K562 (cell line): ENCODE data around the gene EFEMP2. TPM values are rescaled to one million over a fixed set of nuclear protein-coding genes. Genes with fewer than 3 reads are reported as not detected.

Experiments
- ATAC-seq: fragments of 200-7000 bp; cut with Tn5 transposase; 3 replicates; pipeline ENCODE4 v1.9.1; 2020; ENCODE audit warnings: moderate library complexity
- BruUV-seq: library from RNA; stranded (reverse); fragments of 400-500 nt; replicated peaks from 2 replicates; lab custom pipeline; 2021; lab: Mats Ljungman, UMichigan
- CTCF ChIA-PET: fragments of 300-600 bp; formaldehyde crosslinking; extraction: SDS; loops from one replicate; lab custom pipeline; 2021; ENCODE audit warnings: low intra/inter-chr PET ratio; lab: Yijun Ruan, JAX
- POLR2A ChIA-PET: fragments of 300-600, 350-650 bp; sonication (Branson Sonifier 250); formaldehyde crosslinking; extraction: SDS; loops from one replicate; lab custom pipeline; 2021; ENCODE audit warnings: antibody characterized with exemption, inconsistent platforms; lab: Yijun Ruan, JAX
- DNase-seq, 4 experiments: peaks; one replicate each; pipeline versions ENCODE4 v3.0.0 to v3.0.0-alpha.2; 2011 to 2018; ENCODE audit warnings: low spot score in 3 of 4, mixed read lengths in 3 of 4; ENCODE audit errors: extremely low read depth in 1 of 4
- FAIRE-seq: peaks from 2 replicates; lab custom pipeline; 2011; peaks lifted over from hg19 to GRCh38; lab: Jason Lieb, UNC
- H2AFZ ChIP-seq: 2 replicates; pipeline ENCODE4 v1.6.0; 2011; ENCODE audit warnings: low read depth, low read length, control low read depth, inconsistent platforms
- H3K27ac ChIP-seq: fragments of 200-600 bp; 3 replicates; pipeline ENCODE4 v1.8.0; 2011; ENCODE audit warnings: low read depth, mild to moderate bottlenecking, control low read depth, inconsistent platforms, low read length, moderate library complexity, mixed read lengths; ENCODE audit errors: extremely low read depth
- H3K27me3 ChIP-seq, 2 experiments: fragments of 300-600 bp in 1 of 2; 2 replicates in 1 of 2; 3 replicates in 1 of 2; pipeline versions ENCODE4 v1.6.0 to v1.8.0; 2011; ENCODE audit warnings: inconsistent platforms in 2 of 2, low read length in 2 of 2, mild to moderate bottlenecking in 1 of 2, mixed read lengths in 1 of 2, moderate library complexity in 1 of 2; ENCODE audit not compliant: control insufficient read depth in 2 of 2, insufficient read depth in 2 of 2
- H3K36me3 ChIP-seq: fragments of 300-600 bp; 3 replicates; pipeline ENCODE4 v1.8.0; 2011; ENCODE audit warnings: mild to moderate bottlenecking, low read length, inconsistent platforms; ENCODE audit not compliant: control insufficient read depth, insufficient read depth
- H3K4me1 ChIP-seq, 2 experiments: fragments of 200-600 bp in 1 of 2; replicated peaks in 1 of 2; 2 replicates in 1 of 2; 3 replicates in 1 of 2; pipeline versions ENCODE4 v1.5.1 to v1.8.0; 2011; ENCODE audit warnings: inconsistent platforms in 2 of 2, low read length in 2 of 2, mild to moderate bottlenecking in 1 of 2, mixed read lengths in 1 of 2, moderate library complexity in 1 of 2; ENCODE audit not compliant: control insufficient read depth in 2 of 2, insufficient read depth in 2 of 2
- H3K4me2 ChIP-seq: 2 replicates; pipeline ENCODE4 v1.6.1; 2011; ENCODE audit warnings: low read length, control low read depth, inconsistent platforms, mixed read lengths; ENCODE audit not compliant: insufficient read depth
- H3K4me3 ChIP-seq: fragments of 200-600 bp; sonication (generic), shearing (Covaris generic); 2 replicates; pipeline ENCODE4 v1.5.1; 2016; ENCODE audit warnings: control low read depth, inconsistent platforms
- H3K79me2 ChIP-seq: fragments of 200-600 bp; 3 replicates; pipeline ENCODE4 v1.8.0; 2011; ENCODE audit warnings: low read length, inconsistent platforms; ENCODE audit not compliant: control insufficient read depth, insufficient read depth
- H3K9ac ChIP-seq, 2 experiments: 2 replicates each; pipeline versions ENCODE4 v1.6.0 to v1.6.1; 2011; ENCODE audit warnings: low read depth in 2 of 2, low read length in 2 of 2, control low read depth in 1 of 2, inconsistent platforms in 1 of 2, mild to moderate bottlenecking in 1 of 2, mixed read lengths in 1 of 2; ENCODE audit not compliant: insufficient read depth in 1 of 2
- H3K9me1 ChIP-seq: one replicate; pipeline ENCODE4 v1.6.0; 2011; ENCODE audit warnings: inconsistent platforms, mild to moderate bottlenecking, low read length, moderate library complexity; ENCODE audit not compliant: control insufficient read depth, insufficient read depth
- H3K9me3 ChIP-seq: replicated peaks from 2 replicates; pipeline ENCODE4 v1.5.1; 2011; ENCODE audit warnings: low read depth, low read length, inconsistent platforms; ENCODE audit not compliant: control insufficient read depth, insufficient read depth
- H4K20me1 ChIP-seq: replicated peaks from 2 replicates; pipeline ENCODE4 v1.6.1; 2011; ENCODE audit warnings: low read length, inconsistent platforms, mixed read lengths; ENCODE audit not compliant: control insufficient read depth, insufficient read depth
- CHCHD3 ChIP-seq: fragments of 250-450 bp; sonication (Bioruptor Pico); IDR thresholded peaks from 2 replicates; pipeline ENCODE4 v2.1.2; 2022; ENCODE audit warnings: mild to moderate bottlenecking
- POLR2G ChIP-seq: fragments of 200-400 bp; formaldehyde crosslinking; IDR thresholded peaks from 2 replicates; pipeline ENCODE4 v1.6.1; 2017; ENCODE audit warnings: low read depth, mild to moderate bottlenecking, antibody characterized with exemption, low read length, moderate library complexity
- TAF9B ChIP-seq: fragments of 450-650 bp; IDR thresholded peaks from 2 replicates; pipeline ENCODE4 v1.6.1; 2018; ENCODE audit warnings: mild to moderate bottlenecking; ENCODE audit not compliant: partially characterized antibody
- TSC22D4 ChIP-seq: fragments of 450-650 bp; IDR thresholded peaks from 2 replicates; pipeline ENCODE4 v1.6.1; 2016; ENCODE audit warnings: missing genetic modification characterization, missing biosample characterization, control low read depth
- ZNF184 ChIP-seq: sonication (generic); formaldehyde crosslinking; IDR thresholded peaks from 2 replicates; pipeline ENCODE4 v1.5.0; 2020; ENCODE audit warnings: missing genetic modification reagents
- WGBS: fragments of 100-300 bp; shearing (Covaris generic); methylation state at CpG from one replicate; pipeline ENCODE4 v1.1.6; 2016; ENCODE audit warnings: low coverage, mixed read lengths; ENCODE audit not compliant: insufficient coverage; ENCODE audit errors: missing lambda C conversion rate; 5-methylcytosine and 5-hydroxymethylcytosine counted together
- in situ Hi-C: fragments of 300-500 bp; cut with MboI; formaldehyde crosslinking; loops from 4 replicates; pipeline ENCODE4 v1.15.0; 2018; ENCODE audit warnings: inconsistent platforms, mixed read lengths
- intact Hi-C: fragments of 100-400 bp; cut with micrococcal nuclease; formaldehyde crosslinking; loops from 2 replicates; pipeline ENCODE4 v1.14.2; 2022
- polyA plus RNA-seq, 8 experiments: library from polyadenylated mRNA; depleted of rRNA in 4 of 8; stranded (reverse) in 5 of 8; unstranded in 3 of 8; fragments of >200 nt; fragmentation: Nextera tagmentation in 2 of 8; fragmentation: Illumina TruSeq in 1 of 8; extraction: Ambion mirVana in 2 of 8; extraction: Trizol in 1 of 8; gene quantifications; 2 replicates each; pipeline versions ENCODE4 v1.2.1 to v1.2.3, GENCODE V29; 2011 to 2014; ENCODE audit warnings: inconsistent platforms in 1 of 8, missing spikeins in 1 of 8
- total RNA-seq, 7 experiments: library from RNA; depleted of rRNA in 6 of 7; stranded (reverse); fragments of >200 nt in 6 of 7; fragmentation: Illumina TruSeq in 2 of 7; extraction: Trizol in 2 of 7; gene quantifications; 2 replicates each; pipeline versions ENCODE4 v1.2.1 to v1.2.3, GENCODE V29; 2011 to 2021; ENCODE audit warnings: low replicate concordance in 1 of 7

EFEMP2 gene
- total and polyA plus RNA-seq, 9 of the 15 experiments (the other 6 are each of a cell fraction or from before 2014, with no cell fraction given) = 0.07 to 2.9 (median 0.69) TPM; not detected in 1

- H3K9me1 ChIP-seq = no peaks in the 10 kb centered on the region
- ATAC-seq (no peak), FAIRE-seq (no peak), DNase-seq (no peak)
- no peaks in the 10 kb centered on the region for H3K27me3 ChIP-seq
- H3K4me3 ChIP-seq = no peak overlapping the region
- H4K20me1 ChIP-seq = peaks cover 3% of the 10 kb centered on the region; the same call in 1 of the 2 replicates
- H3K36me3 ChIP-seq = peaks cover 38% of the 10 kb centered on the region
- no peak overlapping the region for H3K27ac ChIP-seq
- WGBS = 65% methylated on average over 7 of the region's 7 CpGs
- no TSS peak for BruUV-seq
- POLR2A ChIA-PET = interaction anchor here (1.5 to 14.4 kb wide), 6 partner anchors 8 to 21 kb away, joined by 6 to 147 read pairs (median 7); partner anchors contain the start of genes CCDC85B, FIBP and MUS81
- H3K4me1 ChIP-seq = peaks cover 0 to 24% of the 10 kb centered on the region in 2 experiments; a peak in 3 of 5 replicates
- no peaks in the 10 kb centered on the region for H3K9me3 ChIP-seq
- H3K9ac ChIP-seq = peak overlapping the region in 1 of 2 experiments; percentile 55; a peak in 2 of 4 replicates
- H3K79me2 ChIP-seq = no peaks in the 10 kb centered on the region
- CTCF ChIA-PET = no interaction called here
- H3K4me2 ChIP-seq = no peak overlapping the region
- H2AFZ ChIP-seq = no peak overlapping the region
- TF ChIP-seq CHCHD3 (CRISPR knock-in tag) (no peak), POLR2G (peak; percentile 51)
- TF ChIP-seq, all 486 proteins: peak for 1
- in situ Hi-C loops (loop anchor here (5.0 kb wide), 1 partner anchor 106 kb away; no protein-coding TSS in a partner anchor), intact Hi-C loops (no loop called here)
Measured at GRCh38 chr11:65880844-65881421, 8.3 kb upstream of the EFEMP2 start.

DNA sequence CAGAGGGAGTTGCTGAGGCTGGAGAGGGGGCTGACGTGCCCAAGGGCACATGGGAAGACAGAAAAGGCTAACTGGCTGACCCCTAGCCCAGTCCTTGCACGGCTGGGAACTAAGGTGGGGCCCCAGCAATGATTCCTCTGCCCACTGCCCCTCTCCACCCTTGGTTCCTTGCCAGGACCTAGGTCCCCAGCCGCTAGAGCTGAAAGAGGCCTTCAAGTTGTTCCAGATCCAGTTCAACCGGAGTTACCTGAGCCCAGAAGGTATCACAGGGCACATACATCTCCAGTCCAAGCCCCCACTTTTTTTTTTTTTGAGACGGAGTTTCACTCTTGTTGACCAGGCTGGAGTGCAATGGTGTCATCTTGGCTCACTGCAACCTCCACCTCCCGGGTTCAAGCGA, 7.4 kb upstream of the EFEMP2 start:
- no peak for ATAC-seq
- no TSS peak for BruUV-seq
- TF ChIP-seq TAF9B (no peak), ZNF184 (CRISPR knock-in tag) (no peak), TSC22D4 (no peak), POLR2G (peak; percentile 2; the same call in 1 of the 2 replicates)
- TF ChIP-seq, all 486 proteins: peak for 1

More for the DNA sequence above, 7.4 kb upstream of the EFEMP2 start:
- Histone ChIP-seq H3K4me1 (peaks cover 0 to 23% of the 10 kb centered on the region in 2 experiments; a peak in 3 of 5 replicates), H3K9ac (peak overlapping the region in 1 of 2 experiments; percentile 77; a peak in 1 of 4 replicates), H3K27me3 (no peaks in the 10 kb centered on the region), H3K4me3 (no peak overlapping the region), H3K9me3 (no peaks in the 10 kb centered on the region), H2AFZ (no peak overlapping the region), H3K9me1 (no peaks in the 10 kb centered on the region), H4K20me1 (peaks cover 3% of the 10 kb centered on the region; the same call in 1 of the 2 replicates), H3K27ac (no peak overlapping the region), H3K79me2 (no peaks in the 10 kb centered on the region), H3K36me3 (peaks cover 29% of the 10 kb centered on the region), H3K4me2 (no peak overlapping the region)
- WGBS = 61% methylated on average over 7 of the region's 7 CpGs
- DNase-seq = no peak
- intact Hi-C loops (no loop called here), in situ Hi-C loops (loop anchor here (5.0 kb wide), 1 partner anchor 107 kb away; no protein-coding TSS in a partner anchor)
- FAIRE-seq = no peak
- ChIA-PET CTCF (no interaction called here), POLR2A (interaction anchor here (0.6 to 14.4 kb wide), 5 partner anchors 8 to 20 kb away, joined by 3 to 147 read pairs (median 6); partner anchors contain the start of genes CCDC85B and FIBP)
